HG03025 (cell line): ENCODE results near the gene C12orf56.
"Not testable (repeated sequence)": the region's sequence is repeated elsewhere in the genome, so short reads cannot be mapped to it uniquely, and the experiment has no call there.

Experiments
- ATAC-seq: cut with Tn5 transposase; IDR thresholded peaks from one replicate; pipeline ENCODE4 v1.9.1; 2021; ENCODE audit warnings: mild to moderate bottlenecking, moderate library complexity; ENCODE audit not compliant: unreplicated experiment, low FRiP score

The C12orf56 gene

DNA sequence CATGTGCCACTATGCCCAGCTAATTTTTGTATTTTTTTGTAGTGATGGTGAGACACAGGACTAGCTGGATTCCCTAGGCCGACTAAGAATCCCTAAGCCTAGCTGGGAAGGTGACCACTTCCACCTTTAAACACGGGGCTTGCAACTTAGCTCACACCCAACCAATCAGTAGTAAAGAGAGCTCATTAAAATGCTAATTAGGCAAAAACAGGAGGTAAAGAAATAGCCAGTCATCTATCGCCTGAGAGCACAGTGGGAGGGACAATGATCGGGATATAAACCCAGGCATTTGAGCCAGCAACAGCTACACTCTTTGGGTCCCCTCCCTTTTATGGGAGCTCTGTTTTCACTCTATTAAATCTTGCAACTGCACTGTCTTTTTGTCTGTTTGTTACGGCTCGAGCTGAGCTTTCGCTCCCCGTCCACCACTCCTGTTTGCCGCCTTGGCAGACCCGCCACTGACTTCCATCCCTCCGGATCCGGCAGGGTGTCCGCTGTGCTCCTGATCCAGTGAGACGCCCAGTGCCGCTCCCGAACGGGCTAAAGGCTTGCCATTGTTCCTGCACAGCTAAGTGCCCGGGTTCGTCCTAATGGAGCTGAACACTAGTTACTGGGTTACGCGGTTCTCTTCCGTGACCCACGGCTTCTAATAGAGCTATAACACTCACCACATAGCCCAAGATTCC is 70.9 kb downstream of the C12orf56 start:
- not testable (repeated sequence) for ATAC-seq

- no peak for ATAC-seq
Observed at GRCh38 chr12:64318605-64319004, 72.0 kb downstream of the C12orf56 start.

GRCh38 chr12:64311877-64312276 is 78.7 kb downstream of the C12orf56 start:
- no peak for ATAC-seq

GRCh38 chr12:64304571-64304970 is 86.0 kb downstream of the C12orf56 start:
- ATAC-seq, result no peak

DNA sequence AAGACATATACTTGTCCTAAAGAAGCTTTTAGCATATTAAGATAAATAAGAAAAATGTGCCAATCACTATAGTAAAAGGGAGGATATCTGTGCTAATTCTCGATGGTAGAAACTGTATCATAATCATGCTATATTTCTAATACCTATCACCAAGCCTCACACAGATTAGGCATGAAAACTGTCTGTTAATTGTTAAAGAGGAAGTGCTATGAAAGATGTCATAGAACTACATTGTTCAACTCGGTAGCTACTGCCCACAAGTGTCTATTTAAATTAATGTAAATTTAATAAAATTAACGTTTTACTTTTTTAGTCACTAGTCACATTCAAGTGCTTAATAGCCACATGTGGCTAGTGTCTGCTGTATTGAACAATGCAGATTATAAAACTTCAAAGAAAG is 90.9 kb downstream of the C12orf56 start:
- ATAC-seq, result no peak

- ATAC-seq, result no peak
Observed at GRCh38 chr12:64296301-64296700, 94.3 kb downstream of the C12orf56 start.

GRCh38 chr12:64293654-64294364 is 96.7 kb downstream of the C12orf56 start:
- no peak for ATAC-seq

DNA sequence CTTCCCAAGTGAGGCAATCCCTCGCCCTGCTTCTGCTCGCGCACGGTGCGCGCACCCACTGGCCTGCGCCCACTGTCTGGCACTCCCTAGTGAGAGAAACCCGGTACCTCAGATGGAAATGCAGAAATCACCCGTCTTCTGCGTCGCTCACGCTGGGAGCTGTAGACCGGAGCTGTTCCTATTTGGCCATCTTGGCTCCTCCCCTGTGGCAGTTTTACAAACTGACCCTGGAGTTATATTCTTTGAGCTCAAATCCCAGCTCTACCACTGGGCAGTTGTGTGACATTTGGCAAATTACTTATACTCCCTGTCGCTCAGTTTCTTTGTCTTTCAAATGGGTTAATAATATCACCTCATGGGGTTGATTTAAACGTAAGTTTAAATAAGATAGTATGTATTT is 97.4 kb downstream of the C12orf56 start:
- not testable (repeated sequence) for ATAC-seq

DNA sequence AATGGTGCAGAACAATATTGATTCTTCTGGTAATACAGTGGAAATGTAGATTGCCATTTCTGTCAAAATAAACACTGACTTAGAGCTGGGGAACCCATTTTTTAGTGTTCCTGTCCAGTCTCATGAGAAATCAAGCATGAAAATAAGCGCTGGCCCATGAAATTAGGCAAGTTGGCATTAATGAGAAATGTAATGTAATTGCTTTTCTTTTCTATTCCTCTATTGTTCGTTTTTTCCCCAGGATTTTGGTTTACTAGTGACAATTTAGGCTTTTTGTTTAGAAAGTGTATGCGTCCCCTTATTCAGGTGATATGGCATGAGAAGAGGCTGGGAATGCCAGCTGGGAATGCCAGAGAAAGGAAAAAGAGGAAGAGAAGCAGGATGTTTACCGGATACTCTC is 104.0 kb downstream of the C12orf56 start:
- no peak for ATAC-seq

DNA sequence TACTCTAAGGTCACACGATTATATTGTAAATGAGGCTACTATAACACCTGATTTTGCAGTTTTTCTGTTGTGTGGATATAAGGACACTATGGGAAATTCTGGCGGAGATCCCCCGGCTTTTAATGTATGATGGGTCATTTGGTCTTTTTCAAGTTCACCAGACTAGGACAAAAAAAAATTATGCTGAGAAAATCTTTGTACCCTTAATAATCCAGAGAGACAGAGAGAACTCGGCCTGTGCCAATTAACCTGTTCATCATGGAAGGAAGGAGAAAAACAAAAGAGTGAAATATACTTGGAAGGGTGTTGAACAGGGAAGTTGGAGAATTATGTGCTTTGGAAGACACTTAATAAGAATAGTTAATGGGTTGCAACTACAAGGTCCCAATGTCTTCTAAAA is 106.3 kb downstream of the C12orf56 start:
- ATAC-seq, result no peak

DNA sequence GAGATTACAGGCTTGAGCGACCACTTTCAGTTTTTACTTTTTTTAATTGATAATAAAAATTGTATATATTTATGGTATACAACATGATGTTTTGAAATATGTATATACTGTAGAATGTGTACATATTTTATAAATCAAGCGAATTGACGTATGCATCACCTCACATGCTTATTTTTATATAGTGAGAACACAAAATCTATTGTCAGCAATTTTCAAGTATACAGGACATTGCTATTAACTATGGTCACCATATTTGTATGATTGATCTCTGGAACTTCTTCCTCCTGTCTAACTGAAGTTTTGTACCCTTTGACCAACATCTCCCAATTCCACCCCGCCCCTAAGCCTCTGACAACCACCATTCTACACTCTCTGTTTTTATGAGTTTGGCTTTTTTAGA is 112.1 kb downstream of the C12orf56 start:
- no peak for ATAC-seq

DNA sequence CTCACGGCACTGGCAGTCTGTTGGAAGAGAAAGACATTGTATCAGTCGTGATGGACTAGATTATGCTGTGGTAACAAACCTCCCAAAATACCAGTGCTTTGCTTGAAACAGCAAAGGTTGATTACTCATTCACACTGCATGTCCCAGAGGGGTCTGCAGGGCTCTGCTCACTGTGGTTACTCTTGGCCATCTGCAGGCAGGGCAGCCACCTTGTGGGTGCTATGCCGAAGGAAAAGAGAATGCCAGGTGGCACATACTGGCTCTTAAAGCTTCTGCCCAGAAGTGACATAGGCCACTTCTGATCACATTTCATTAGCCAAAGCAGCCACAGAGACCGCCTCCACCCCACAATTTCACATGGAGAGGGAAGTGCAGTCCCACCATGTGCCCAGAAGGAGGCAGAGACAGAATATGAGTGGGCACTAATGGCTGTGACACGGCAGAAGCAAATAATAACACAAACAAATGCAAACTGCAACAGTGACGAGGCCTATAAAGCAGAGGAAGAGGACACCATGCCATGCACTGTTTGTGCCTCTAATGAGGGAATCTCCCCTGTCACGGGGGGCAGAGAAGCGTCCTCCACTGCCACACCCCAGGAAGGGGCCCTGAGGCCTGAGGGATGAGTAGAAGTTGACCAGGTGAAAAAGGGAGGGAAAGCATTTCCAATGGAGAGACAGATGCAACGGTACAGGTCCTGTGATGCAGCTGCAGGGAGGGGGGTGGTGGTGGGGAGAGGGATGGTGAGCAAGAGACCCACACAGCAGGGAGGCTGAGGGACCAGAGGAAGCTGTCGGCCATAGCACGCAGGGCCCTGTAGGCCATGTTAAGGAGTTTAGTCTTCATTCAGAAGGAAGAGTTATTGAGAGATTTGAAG is 116.8 kb downstream of the C12orf56 start:
- ATAC-seq, result no peak

- no peak for ATAC-seq
Observed at GRCh38 chr12:64270411-64270810, 120.1 kb downstream of the C12orf56 start.

DNA sequence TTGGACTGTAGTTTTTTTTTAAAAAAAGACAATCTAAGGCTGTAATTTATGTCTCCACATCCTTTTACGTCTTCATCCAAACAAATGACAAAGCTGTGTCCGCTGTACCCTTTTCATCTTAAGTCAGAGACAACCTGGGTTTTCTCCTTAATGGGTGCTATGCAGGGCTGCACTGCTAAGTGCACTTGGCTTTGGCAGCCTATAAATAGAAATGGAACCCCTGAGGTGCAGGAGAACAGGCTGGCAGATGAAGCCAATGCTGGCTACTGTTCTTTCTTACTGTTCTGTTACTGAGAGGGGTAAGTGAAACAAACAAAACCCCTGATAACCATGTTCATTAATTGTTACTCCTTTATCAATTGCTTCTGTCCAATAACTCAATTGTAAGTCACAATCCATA is 121.4 kb downstream of the C12orf56 start:
- no peak for ATAC-seq

DNA sequence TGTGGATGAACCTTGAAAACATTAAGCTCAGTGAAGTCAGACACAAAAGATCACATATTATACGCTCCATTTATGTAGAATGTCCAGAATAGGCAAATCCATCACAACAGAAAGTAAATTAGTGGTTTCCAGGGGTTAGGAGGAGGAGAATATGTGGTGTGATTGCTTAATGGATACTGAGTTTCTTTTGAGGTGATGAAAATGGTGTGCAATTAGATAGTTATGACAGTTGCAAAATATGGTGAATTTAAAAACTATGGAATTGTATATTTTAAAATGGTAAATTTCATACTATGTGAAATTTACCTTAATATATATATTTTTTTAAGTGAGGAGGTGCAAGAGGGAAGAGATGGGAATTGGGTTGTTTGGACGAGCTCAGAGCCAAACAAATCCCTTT is 122.1 kb downstream of the C12orf56 start:
- no peak for ATAC-seq

DNA sequence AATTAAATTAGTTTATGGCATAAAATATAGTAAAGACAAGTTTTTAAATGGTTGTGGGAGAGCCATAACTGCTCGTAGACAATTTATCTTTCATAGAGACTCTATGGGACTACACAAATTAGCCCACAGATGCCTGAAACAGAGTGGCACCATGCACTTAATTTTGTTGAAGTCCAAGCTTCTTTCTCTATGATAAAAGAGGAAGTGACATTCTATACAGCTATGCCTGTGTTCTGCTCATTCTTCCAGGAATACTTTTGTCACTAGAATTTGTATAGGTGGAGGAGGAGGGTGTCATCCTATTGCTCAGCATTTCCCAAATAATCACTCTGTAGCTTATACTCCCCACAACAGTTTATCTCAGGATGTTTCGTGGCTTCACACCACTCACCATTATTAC is 124.7 kb downstream of the C12orf56 start:
- no peak for ATAC-seq

- no peak for ATAC-seq
Observed at GRCh38 chr12:64261813-64262212, 128.7 kb downstream of the C12orf56 start.

DNA sequence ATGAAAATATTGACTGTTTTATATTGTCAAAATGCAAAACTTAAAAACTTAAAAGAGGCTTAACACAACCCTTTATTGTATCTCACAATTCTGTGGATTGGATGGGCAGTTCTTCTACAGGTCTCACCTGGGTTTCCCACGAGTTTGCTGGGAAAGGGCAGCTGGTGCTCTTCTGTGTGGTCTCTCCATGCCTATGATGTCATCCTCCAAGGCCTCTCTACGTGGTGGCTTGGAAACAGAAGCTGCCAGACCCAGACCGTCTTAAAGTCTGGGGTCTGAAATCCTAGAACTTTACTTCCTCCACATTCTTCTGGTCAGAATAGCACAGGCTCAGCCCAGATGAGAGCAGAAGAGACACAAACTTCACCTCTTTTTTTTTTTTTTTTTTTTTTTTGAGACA is 132.0 kb downstream of the C12orf56 start:
- ATAC-seq, result no peak

DNA sequence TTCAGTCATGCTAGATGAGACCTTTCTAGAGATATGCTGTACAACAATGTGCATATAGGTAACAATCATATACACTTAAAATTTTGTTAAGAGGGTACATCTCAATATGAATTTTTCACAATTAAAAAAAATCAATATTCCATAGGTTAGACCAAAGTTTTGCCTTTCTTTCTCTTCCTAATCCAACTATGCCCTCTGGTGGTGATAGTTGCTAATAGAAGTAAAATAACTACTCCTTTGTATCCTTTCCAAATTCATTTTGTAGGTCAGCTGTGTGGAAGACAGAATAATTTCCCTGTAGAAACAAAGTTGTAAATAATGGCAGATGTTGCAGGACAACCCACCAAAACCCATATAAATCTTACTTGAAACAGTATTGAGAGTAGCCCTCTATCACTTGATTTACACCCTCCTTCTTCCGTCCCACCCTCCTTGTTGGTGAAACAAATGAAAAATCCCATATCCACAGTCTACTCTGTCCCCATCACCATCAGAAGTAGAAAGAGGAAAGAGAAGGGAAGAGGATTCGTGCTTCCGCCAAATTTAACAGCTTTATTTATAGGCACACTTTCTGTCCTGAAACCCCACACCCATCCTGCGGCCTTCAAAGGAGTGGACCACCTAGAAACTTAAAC is 134.3 kb downstream of the C12orf56 start:
- no peak for ATAC-seq

GRCh38 chr12:64255249-64255648 is 135.3 kb downstream of the C12orf56 start:
- ATAC-seq, result no peak

DNA sequence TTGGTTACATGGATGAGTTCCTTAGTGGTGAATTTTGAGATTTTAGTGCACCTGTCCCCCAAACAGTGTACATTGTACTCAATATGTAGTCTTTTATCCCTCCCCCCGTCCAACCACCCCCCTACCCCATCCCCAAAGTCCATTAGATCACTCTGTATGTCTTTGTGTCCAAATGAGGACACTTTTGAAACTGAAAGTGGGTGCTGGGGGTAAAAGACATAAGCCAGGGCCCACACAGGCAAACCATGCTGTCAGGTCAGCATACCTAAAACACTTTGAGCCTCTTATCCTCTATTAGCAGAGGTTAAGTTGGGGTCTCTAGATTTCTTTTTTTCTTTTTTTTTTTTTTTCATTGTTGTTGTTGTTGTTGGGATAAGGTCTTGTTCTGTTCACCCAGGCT is 137.2 kb downstream of the C12orf56 start:
- no peak for ATAC-seq
